Nephron (organoid): ENCODE results near the gene BCAS3.
"Not testable (repeated sequence)": the region's sequence is repeated elsewhere in the genome, so short reads cannot be mapped to it uniquely, and the experiment has no call there.

Experiments
- H3K27ac Mint-ChIP-seq, 3 experiments: 2 replicates each; pipeline ENCODE4 v1.8.0; 2020; ENCODE audit warnings: mixed read lengths in 3 of 3, mild to moderate bottlenecking in 2 of 3, moderate library complexity in 1 of 3
- H3K27me3 Mint-ChIP-seq: 2 replicates; pipeline ENCODE4 v1.8.0; 2021; ENCODE audit warnings: low read depth, mild to moderate bottlenecking, moderate library complexity, mixed read lengths
- H3K36me3 Mint-ChIP-seq: 2 replicates; pipeline ENCODE4 v1.8.0; 2020; ENCODE audit warnings: low read depth, mixed read lengths
- H3K4me1 Mint-ChIP-seq: 2 replicates; pipeline ENCODE4 v1.8.0; 2020; ENCODE audit warnings: mixed read lengths
- H3K4me3 Mint-ChIP-seq, 3 experiments: 2 replicates each; pipeline ENCODE4 v1.8.0; 2020; ENCODE audit warnings: mild to moderate bottlenecking in 3 of 3, mixed read lengths in 3 of 3, moderate library complexity in 2 of 3
- H3K9me3 Mint-ChIP-seq: 2 replicates; pipeline ENCODE4 v1.8.0; 2020; ENCODE audit warnings: mixed read lengths
- TF ChIP-seq, protein P1 (sequence below), 3 experiments: fragments of 200-600 bp; sonication (generic); IDR thresholded peaks; one replicate each; pipeline ENCODE4 v1.5.0; 2021; ENCODE audit warnings: antibody characterized with exemption in 3 of 3; ENCODE audit not compliant: unreplicated experiment in 3 of 3

Gene BCAS3

DNA sequence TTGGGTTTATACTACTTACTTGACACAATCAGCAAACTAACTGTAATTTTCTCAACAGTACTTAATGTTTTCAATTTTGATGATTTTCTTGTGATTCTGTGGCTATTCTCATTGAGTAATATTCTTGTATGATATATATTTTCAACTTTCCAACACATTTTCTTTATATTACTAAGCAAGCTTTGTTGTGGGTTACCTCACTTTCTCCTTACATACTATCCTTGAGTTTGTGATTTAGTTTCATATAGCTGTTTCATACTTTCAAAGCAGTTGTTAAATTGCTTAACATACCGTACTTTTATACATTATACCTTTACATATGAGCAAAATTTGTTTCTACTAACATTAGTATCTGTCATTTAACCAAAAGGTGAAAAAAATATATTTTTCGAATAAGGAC lies 197.1 kb downstream of the BCAS3 start:
- Mint-ChIP-seq H3K27me3 (no peaks in the 10 kb centered on the region), H3K4me3 (no peak overlapping the region), H3K4me1 (no peaks in the 10 kb centered on the region), H3K36me3 (no peaks in the 10 kb centered on the region), H3K9me3 (peaks cover 4% of the 10 kb centered on the region), H3K27ac (no peak overlapping the region)
- TF ChIP-seq, protein P1, sequence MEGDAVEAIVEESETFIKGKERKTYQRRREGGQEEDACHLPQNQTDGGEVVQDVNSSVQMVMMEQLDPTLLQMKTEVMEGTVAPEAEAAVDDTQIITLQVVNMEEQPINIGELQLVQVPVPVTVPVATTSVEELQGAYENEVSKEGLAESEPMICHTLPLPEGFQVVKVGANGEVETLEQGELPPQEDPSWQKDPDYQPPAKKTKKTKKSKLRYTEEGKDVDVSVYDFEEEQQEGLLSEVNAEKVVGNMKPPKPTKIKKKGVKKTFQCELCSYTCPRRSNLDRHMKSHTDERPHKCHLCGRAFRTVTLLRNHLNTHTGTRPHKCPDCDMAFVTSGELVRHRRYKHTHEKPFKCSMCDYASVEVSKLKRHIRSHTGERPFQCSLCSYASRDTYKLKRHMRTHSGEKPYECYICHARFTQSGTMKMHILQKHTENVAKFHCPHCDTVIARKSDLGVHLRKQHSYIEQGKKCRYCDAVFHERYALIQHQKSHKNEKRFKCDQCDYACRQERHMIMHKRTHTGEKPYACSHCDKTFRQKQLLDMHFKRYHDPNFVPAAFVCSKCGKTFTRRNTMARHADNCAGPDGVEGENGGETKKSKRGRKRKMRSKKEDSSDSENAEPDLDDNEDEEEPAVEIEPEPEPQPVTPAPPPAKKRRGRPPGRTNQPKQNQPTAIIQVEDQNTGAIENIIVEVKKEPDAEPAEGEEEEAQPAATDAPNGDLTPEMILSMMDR (IDR thresholded peaks at IDR 0.05; ENCODE audit: unreplicated experiment in 3 of 3): no peak

DNA sequence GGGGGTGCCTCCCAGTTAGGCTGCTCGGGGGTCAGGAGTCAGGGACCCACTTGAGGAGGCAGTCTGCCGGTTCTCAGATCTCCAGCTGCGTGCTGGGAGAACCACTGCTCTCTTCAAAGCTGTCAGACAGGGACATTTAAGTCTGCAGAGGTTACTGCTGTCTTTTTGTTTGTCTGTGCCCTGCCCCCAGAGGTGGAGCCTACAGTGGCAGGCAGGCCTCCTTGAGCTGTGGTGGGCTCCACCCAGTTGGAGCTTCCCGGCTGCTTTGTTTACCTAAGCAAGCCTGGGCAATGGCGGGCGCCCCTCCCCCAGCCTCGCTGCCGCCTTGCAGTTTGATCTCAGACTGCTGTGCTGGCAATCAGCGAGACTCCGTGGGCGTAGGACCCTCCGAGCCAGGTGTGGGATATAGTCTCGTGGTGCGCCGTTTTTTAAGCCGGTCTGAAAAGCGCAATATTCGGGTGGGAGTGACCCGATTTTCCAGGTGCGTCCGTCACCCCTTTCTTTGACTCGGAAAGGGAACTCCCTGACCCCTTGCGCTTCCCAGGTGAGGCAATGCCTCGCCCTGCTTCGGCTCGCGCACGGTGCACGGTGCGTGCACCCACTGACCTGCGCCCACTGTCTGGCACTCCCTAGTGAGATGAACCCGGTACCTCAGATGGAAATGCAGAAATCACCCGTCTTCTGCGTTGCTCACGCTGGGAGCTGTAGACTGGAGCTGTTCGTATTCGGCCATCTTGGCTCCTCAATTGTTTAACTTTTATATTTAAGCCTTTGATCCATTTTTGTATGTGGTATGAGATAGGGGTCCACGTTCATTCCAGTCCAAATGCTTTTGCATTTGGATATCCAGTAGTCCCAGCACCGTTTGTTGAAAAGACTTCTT lies 209.3 kb downstream of the BCAS3 start:
- peak overlapping the region; percentile 90 to 97 (median 92) for H3K4me3 Mint-ChIP-seq
- H3K27ac Mint-ChIP-seq: peak overlapping the region; percentile 97 to 99 (median 97)
- not testable (repeated sequence) for H3K36me3 Mint-ChIP-seq, H3K9me3 Mint-ChIP-seq, H3K27me3 Mint-ChIP-seq
- H3K4me1 Mint-ChIP-seq: peaks cover 12% of the 10 kb centered on the region

- peak overlapping the region; percentile 97 to 99 (median 97) for H3K27ac Mint-ChIP-seq
- peak overlapping the region; percentile 90 to 97 (median 92) for H3K4me3 Mint-ChIP-seq
- TF ChIP-seq, protein P1 (IDR thresholded peaks at IDR 0.05; ENCODE audit: unreplicated experiment in 3 of 3): no peak
- no peaks in the 10 kb centered on the region for H3K27me3 Mint-ChIP-seq
- H3K9me3 Mint-ChIP-seq: peaks cover 5% of the 10 kb centered on the region
- H3K4me1 Mint-ChIP-seq: peaks cover 12% of the 10 kb centered on the region
- peaks cover 7% of the 10 kb centered on the region for H3K36me3 Mint-ChIP-seq
These were observed 210.0 kb downstream of the BCAS3 start for GRCh38 chr17:60887614-60888028.

- H3K9me3 Mint-ChIP-seq: peaks cover 11% of the 10 kb centered on the region
- no peaks in the 10 kb centered on the region for H3K27me3 Mint-ChIP-seq
- peaks cover 16% of the 10 kb centered on the region for H3K36me3 Mint-ChIP-seq
- peaks cover 12% of the 10 kb centered on the region for H3K4me1 Mint-ChIP-seq
- peak overlapping the region; percentile 10 to 24 (median 17) for H3K27ac Mint-ChIP-seq
- peak overlapping the region in 2 of 3 experiments; percentile 36 to 37 for H3K4me3 Mint-ChIP-seq
- TF ChIP-seq, protein P1 (IDR thresholded peaks at IDR 0.05; ENCODE audit: unreplicated experiment in 3 of 3): no peak
These were observed 211.4 kb downstream of the BCAS3 start for GRCh38 chr17:60888812-60889709.

GRCh38 chr17:60891149-60891548 lies 213.5 kb downstream of the BCAS3 start:
- H3K4me3 Mint-ChIP-seq: no peak overlapping the region
- H3K36me3 Mint-ChIP-seq: peaks cover 33% of the 10 kb centered on the region
- peaks cover 26% of the 10 kb centered on the region for H3K9me3 Mint-ChIP-seq
- no peaks in the 10 kb centered on the region for H3K27me3 Mint-ChIP-seq
- peaks cover 12% of the 10 kb centered on the region for H3K4me1 Mint-ChIP-seq
- no peak overlapping the region for H3K27ac Mint-ChIP-seq
- TF ChIP-seq, protein P1 (IDR thresholded peaks at IDR 0.05; ENCODE audit: unreplicated experiment in 3 of 3): no peak

DNA sequence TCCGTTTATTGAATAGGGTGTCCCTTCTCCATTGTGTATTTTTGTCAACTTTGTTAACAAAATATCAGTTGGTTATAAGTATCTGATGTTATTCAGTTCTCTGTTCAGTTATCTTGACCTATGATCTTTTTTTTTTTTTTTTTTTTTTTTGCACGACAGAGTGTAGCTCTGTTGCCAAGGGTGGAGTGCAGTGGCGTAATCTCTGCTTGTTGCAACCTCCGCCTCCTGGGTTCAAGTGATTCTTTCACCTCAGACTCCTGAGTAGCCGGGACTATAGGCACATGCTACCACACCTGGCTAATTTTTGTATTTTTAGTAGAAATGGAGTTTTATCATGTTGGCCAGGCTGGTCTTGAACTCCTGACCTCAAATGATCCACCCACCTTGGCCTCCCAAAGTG lies 215.8 kb downstream of the BCAS3 start:
- peaks cover 6% of the 10 kb centered on the region for H3K4me1 Mint-ChIP-seq
- TF ChIP-seq, protein P1 (IDR thresholded peaks at IDR 0.05; ENCODE audit: unreplicated experiment in 3 of 3): no peak
- H3K4me3 Mint-ChIP-seq: no peak overlapping the region
- H3K9me3 Mint-ChIP-seq: peaks cover 39% of the 10 kb centered on the region
- H3K27ac Mint-ChIP-seq: no peak overlapping the region
- peaks cover 51% of the 10 kb centered on the region for H3K36me3 Mint-ChIP-seq
- H3K27me3 Mint-ChIP-seq: no peaks in the 10 kb centered on the region
